DMS 273 (cell line): Measurements from ENCODE around the gene RNF41.
"Not testable (repeated sequence)": the region's sequence is repeated elsewhere in the genome, so short reads cannot be mapped to it uniquely, and the experiment has no call there.

Experiments
- DNase-seq: peaks from one replicate; lab custom pipeline; 2025; ENCODE audit not compliant: unreplicated experiment; lab: John Stamatoyannopoulos, UW

RNF41 gene

GRCh38 chr12:56213878-56214277 is 7.8 kb downstream of the RNF41 start:
- no peak for DNase-seq

GRCh38 chr12:56212361-56212760 is 9.4 kb downstream of the RNF41 start:
- DNase-seq = no peak

GRCh38 chr12:56208006-56208405 is 13.7 kb downstream of the RNF41 start:
- DNase-seq = no peak

- DNase-seq = peak; percentile 44
Measured at GRCh38 chr12:56206452-56207166, 15.1 kb downstream of the RNF41 start.

- DNase-seq = peak; percentile 13
Measured at GRCh38 chr12:56205445-56205844, 16.3 kb downstream of the RNF41 start.

- DNase-seq = no peak
Measured at GRCh38 chr12:56204275-56204674, 17.4 kb downstream of the RNF41 start.

- DNase-seq = no peak
Measured at GRCh38 chr12:56202838-56203237, 18.9 kb downstream of the RNF41 start.

- DNase-seq = no peak
Measured at GRCh38 chr12:56202366-56202765, 19.4 kb downstream of the RNF41 start.

- DNase-seq = no peak
Measured at GRCh38 chr12:56198836-56199235, 22.9 kb downstream of the RNF41 start.

- DNase-seq = no peak
Measured at GRCh38 chr12:56197921-56198635, 23.6 kb downstream of the RNF41 start.

GRCh38 chr12:56196818-56197550 is 24.7 kb downstream of the RNF41 start:
- not testable (repeated sequence) for DNase-seq

- DNase-seq = peak; percentile 93
Measured at GRCh38 chr12:56193025-56193578, 28.6 kb downstream of the RNF41 start.

- DNase-seq = no peak
Measured at GRCh38 chr12:56192582-56192981, 29.1 kb downstream of the RNF41 start.

GRCh38 chr12:56190695-56191155 is 31.0 kb downstream of the RNF41 start:
- DNase-seq = peak; percentile 14

GRCh38 chr12:56189918-56190694 is 31.6 kb downstream of the RNF41 start:
- DNase-seq = peak; percentile 92

- DNase-seq = peak; percentile 94
Measured at GRCh38 chr12:56189099-56189917, 32.4 kb downstream of the RNF41 start, which contains the start of gene SMARCC2. Gene SMARCC2 (minus strand): TSS chr12:56189483. CDS start chr12:56189461, 22 bp downstream.

- DNase-seq = peak; percentile 40
Measured at GRCh38 chr12:56188778-56189098, 33.0 kb downstream of the RNF41 start.

GRCh38 chr12:56188131-56188777 is 33.5 kb downstream of the RNF41 start:
- DNase-seq = no peak

- no peak for DNase-seq
Measured at GRCh38 chr12:56186957-56187356, 34.8 kb downstream of the RNF41 start.
